ENCODE results near the gene TNS1. TPM values are rescaled to one million over a fixed set of nuclear protein-coding genes. Genes with fewer than 3 reads are reported as not detected.

TNS1 gene
- total and polyA plus RNA-seq, 2 donors (not counting 1 experiment from before 2014, with no cell fraction given), result 0.10 to 0.86 TPM

- H3K4me2 ChIP-seq (replicated peaks; ENCODE audit: low read depth, low read length, poor library complexity, severe bottlenecking), result no peak overlapping the region
- Mint-ChIP-seq H3K27ac (no peak overlapping the region), H3K27me3 (peaks cover 13% of the 10 kb centered on the region), H3K9me3 (ENCODE audit: insufficient read depth) (no peaks in the 10 kb centered on the region), H3K4me1 (no peaks in the 10 kb centered on the region), H3K4me3 (no peak overlapping the region)
- H3K36me3 ChIP-seq (replicated peaks in 1 of 2; ENCODE audit: control extremely low read depth in 1 of 2, control insufficient read depth in 1 of 2, extremely low read depth in 1 of 2, insufficient read depth in 2 of 2, low read length in 1 of 2), result no peaks in the 10 kb centered on the region
- WGBS (ENCODE audit: insufficient coverage), result no CpG with 5 or more reads among the region's 3 CpGs
- H3K4me1 ChIP-seq (ENCODE audit: control insufficient read depth in 2 of 2, insufficient read depth in 2 of 2, low read length in 2 of 2), result no peaks in the 10 kb centered on the region
- no peaks in the 10 kb centered on the region for H4K20me1 ChIP-seq (ENCODE audit: control insufficient read depth, insufficient read depth, low read length, poor library complexity, severe bottlenecking)
- H3K27me3 ChIP-seq (replicated peaks in 1 of 4; ENCODE audit: control extremely low read depth in 1 of 4, control insufficient read depth in 3 of 4, insufficient read depth in 4 of 4, low read length in 3 of 4), result peaks cover 0 to 2% (median 0%) of the 10 kb centered on the region in 4 experiments
- ChIA-PET CTCF (interaction anchor here (1.6 to 4.2 kb wide), 2 partner anchors 19 to 22 kb away, joined by 6 to 14 read pairs; no protein-coding TSS in a partner anchor), POLR2A (no interaction called here)
- no peak overlapping the region for H3K27ac ChIP-seq (ENCODE audit: low read length in 2 of 2)
- H3K79me2 ChIP-seq (ENCODE audit: control insufficient read depth, insufficient read depth, low read length), result no peaks in the 10 kb centered on the region
- H3K9ac ChIP-seq (ENCODE audit: low read length), result no peak overlapping the region
- intact Hi-C loops (cut with micrococcal nuclease), result no loop called here
- TF ChIP-seq EZH2 (IDR thresholded peaks at IDR 0.05; ENCODE audit: borderline replicate concordance, insufficient read depth, low read depth, low read length, poor library complexity, severe bottlenecking), result no peak
- TF ChIP-seq, protein P1, sequence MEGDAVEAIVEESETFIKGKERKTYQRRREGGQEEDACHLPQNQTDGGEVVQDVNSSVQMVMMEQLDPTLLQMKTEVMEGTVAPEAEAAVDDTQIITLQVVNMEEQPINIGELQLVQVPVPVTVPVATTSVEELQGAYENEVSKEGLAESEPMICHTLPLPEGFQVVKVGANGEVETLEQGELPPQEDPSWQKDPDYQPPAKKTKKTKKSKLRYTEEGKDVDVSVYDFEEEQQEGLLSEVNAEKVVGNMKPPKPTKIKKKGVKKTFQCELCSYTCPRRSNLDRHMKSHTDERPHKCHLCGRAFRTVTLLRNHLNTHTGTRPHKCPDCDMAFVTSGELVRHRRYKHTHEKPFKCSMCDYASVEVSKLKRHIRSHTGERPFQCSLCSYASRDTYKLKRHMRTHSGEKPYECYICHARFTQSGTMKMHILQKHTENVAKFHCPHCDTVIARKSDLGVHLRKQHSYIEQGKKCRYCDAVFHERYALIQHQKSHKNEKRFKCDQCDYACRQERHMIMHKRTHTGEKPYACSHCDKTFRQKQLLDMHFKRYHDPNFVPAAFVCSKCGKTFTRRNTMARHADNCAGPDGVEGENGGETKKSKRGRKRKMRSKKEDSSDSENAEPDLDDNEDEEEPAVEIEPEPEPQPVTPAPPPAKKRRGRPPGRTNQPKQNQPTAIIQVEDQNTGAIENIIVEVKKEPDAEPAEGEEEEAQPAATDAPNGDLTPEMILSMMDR (IDR thresholded peaks at IDR 0.05), result no peak
- ATAC-seq (ENCODE audit: low read depth) (no peak), DNase-seq (no peak)
- no peak overlapping the region for H3K4me3 ChIP-seq (ENCODE audit: control extremely low read depth in 1 of 5, extremely low read depth in 1 of 5, insufficient read depth in 1 of 5, low read depth in 2 of 5, low read length in 4 of 5)
- peaks cover 0 to 5% (median 0%) of the 10 kb centered on the region in 3 donors for H3K9me3 ChIP-seq (ENCODE audit: control extremely low read depth in 1 of 3, control insufficient read depth in 2 of 3, insufficient read depth in 1 of 3, low read length in 2 of 3)
- H2AFZ ChIP-seq (ENCODE audit: insufficient read depth, low read depth, low read length, poor library complexity, severe bottlenecking), result no peak overlapping the region
Observed at GRCh38 chr2:217808326-217808725, 194.5 kb downstream of the TNS1 start.

DNA sequence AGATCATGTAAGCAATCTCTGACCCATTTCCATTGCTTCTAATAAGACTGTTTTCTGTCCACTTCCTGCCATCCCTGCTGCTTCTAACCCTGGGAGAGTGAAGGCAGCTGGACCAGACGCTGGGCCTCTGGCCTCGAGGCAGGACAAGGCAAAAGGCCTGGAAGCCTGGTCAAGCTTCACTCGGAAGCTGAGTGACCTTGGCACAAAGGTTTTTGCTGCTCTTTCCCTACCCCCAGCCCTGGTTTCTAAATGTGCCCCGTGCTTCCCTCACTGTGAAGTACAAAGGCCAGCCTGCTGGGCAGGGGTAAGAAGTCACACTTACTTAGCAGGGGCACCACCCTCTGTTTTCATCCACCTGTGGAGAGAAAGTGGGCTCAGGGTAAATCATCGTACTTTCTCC, 195.0 kb downstream of the TNS1 start:
- no peaks in the 10 kb centered on the region for H4K20me1 ChIP-seq (ENCODE audit: control insufficient read depth, insufficient read depth, low read length, poor library complexity, severe bottlenecking)
- ATAC-seq (ENCODE audit: low read depth), result no peak
- POLR2A ChIA-PET, result no interaction called here
- Mint-ChIP-seq H3K4me3 (no peak overlapping the region), H3K4me1 (no peaks in the 10 kb centered on the region), H3K9me3 (ENCODE audit: insufficient read depth) (no peaks in the 10 kb centered on the region), H3K27me3 (peaks cover 11% of the 10 kb centered on the region), H3K27ac (no peak overlapping the region)
- no peak overlapping the region for H3K4me3 ChIP-seq (ENCODE audit: control extremely low read depth in 1 of 5, extremely low read depth in 1 of 5, insufficient read depth in 1 of 5, low read depth in 2 of 5, low read length in 4 of 5)
- H3K9me3 ChIP-seq (ENCODE audit: control extremely low read depth in 1 of 3, control insufficient read depth in 2 of 3, insufficient read depth in 1 of 3, low read length in 2 of 3), result peaks cover 0 to 5% (median 0%) of the 10 kb centered on the region in 3 donors
- intact Hi-C loops (cut with micrococcal nuclease), result no loop called here
- H3K27ac ChIP-seq (ENCODE audit: low read length in 2 of 2), result no peak overlapping the region
- WGBS (ENCODE audit: insufficient coverage), result 75% methylated on average over 3 of the region's 5 CpGs
- TF ChIP-seq, protein P1 (IDR thresholded peaks at IDR 0.05), result no peak
- no peak for TF ChIP-seq EZH2 (IDR thresholded peaks at IDR 0.05; ENCODE audit: borderline replicate concordance, insufficient read depth, low read depth, low read length, poor library complexity, severe bottlenecking)
- DNase-seq, result no peak
- no peak overlapping the region for H3K4me2 ChIP-seq (replicated peaks; ENCODE audit: low read depth, low read length, poor library complexity, severe bottlenecking)
- peaks cover 0 to 2% (median 0%) of the 10 kb centered on the region in 4 experiments for H3K27me3 ChIP-seq (replicated peaks in 1 of 4; ENCODE audit: control extremely low read depth in 1 of 4, control insufficient read depth in 3 of 4, insufficient read depth in 4 of 4, low read length in 3 of 4)
- no peaks in the 10 kb centered on the region for H3K79me2 ChIP-seq (ENCODE audit: control insufficient read depth, insufficient read depth, low read length)
- H3K4me1 ChIP-seq (ENCODE audit: control insufficient read depth in 2 of 2, insufficient read depth in 2 of 2, low read length in 2 of 2), result no peaks in the 10 kb centered on the region
- no peaks in the 10 kb centered on the region for H3K36me3 ChIP-seq (replicated peaks in 1 of 2; ENCODE audit: control extremely low read depth in 1 of 2, control insufficient read depth in 1 of 2, extremely low read depth in 1 of 2, insufficient read depth in 2 of 2, low read length in 1 of 2)
- CTCF ChIA-PET, result interaction anchor here (1.2 to 4.2 kb wide), 3 partner anchors 11 to 22 kb away, joined by 4 to 14 read pairs (median 6); no protein-coding TSS in a partner anchor
- H3K9ac ChIP-seq (ENCODE audit: low read length), result no peak overlapping the region
- no peak overlapping the region for H2AFZ ChIP-seq (ENCODE audit: insufficient read depth, low read depth, low read length, poor library complexity, severe bottlenecking)

All from B cell (primary cell).